OCI-LY1 (cell line): Measurements from ENCODE around the gene PCP2.

Experiments used
- H2AFZ ChIP-seq: fragments of 200-600 bp; sonication (generic), shearing (Covaris generic); 2 replicates; pipeline ENCODE4 v1.6.0; 2014; ENCODE audit warnings: antibody characterized with exemption, mild to moderate bottlenecking, low read length
- H3F3A ChIP-seq: fragments of 200-600 bp; sonication (generic), shearing (Covaris generic); 2 replicates; pipeline ENCODE4 v1.6.0; 2014; ENCODE audit warnings: mild to moderate bottlenecking, antibody characterized with exemption, low read length, moderate library complexity; ENCODE audit not compliant: insufficient read depth
- H3K27ac ChIP-seq: fragments of 200-600 bp; sonication (generic); 2 replicates; pipeline ENCODE4 v1.5.1; 2014; ENCODE audit warnings: low read length, mixed run types, mild to moderate bottlenecking, low read depth; ENCODE audit not compliant: poor library complexity, severe bottlenecking
- H3K27me3 ChIP-seq: fragments of 200-600 bp; sonication (generic); 2 replicates; pipeline ENCODE4 v1.6.0; 2014; ENCODE audit warnings: antibody characterized with exemption, mild to moderate bottlenecking, low read length, moderate library complexity; ENCODE audit not compliant: insufficient read depth
- H3K36me3 ChIP-seq: fragments of 200-600 bp; sonication (generic); 2 replicates; pipeline ENCODE4 v1.6.1; 2014; ENCODE audit warnings: mild to moderate bottlenecking, antibody characterized with exemption, low read length, moderate library complexity, mixed read lengths; ENCODE audit not compliant: insufficient read depth
- H3K4me1 ChIP-seq: fragments of 200-600 bp; sonication (generic); 2 replicates; pipeline ENCODE4 v1.5.1; 2014; ENCODE audit warnings: mild to moderate bottlenecking, low read length, moderate library complexity; ENCODE audit not compliant: insufficient read depth, severe bottlenecking
- H3K4me2 ChIP-seq: fragments of 200-600 bp; sonication (generic), shearing (Covaris generic); 2 replicates; pipeline ENCODE4 v1.6.1; 2014; ENCODE audit warnings: low read length
- H3K4me3 ChIP-seq: fragments of 200-600 bp; sonication (generic); 2 replicates; pipeline ENCODE4 v1.5.1; 2014; ENCODE audit warnings: low read length, low read depth, mild to moderate bottlenecking, mixed read lengths; ENCODE audit not compliant: poor library complexity, severe bottlenecking
- H3K79me2 ChIP-seq: fragments of 200-600 bp; shearing (Covaris generic); 2 replicates; pipeline ENCODE4 v1.6.1; 2016; ENCODE audit warnings: mixed run types, low read length, mixed read lengths; ENCODE audit not compliant: insufficient read depth
- H3K9ac ChIP-seq: fragments of 200-600 bp; sonication (generic), shearing (Covaris generic); 2 replicates; pipeline ENCODE4 v1.6.1; 2014; ENCODE audit warnings: mild to moderate bottlenecking, low read length, mixed read lengths
- H3K9me2 ChIP-seq: fragments of 200-600 bp; sonication (generic), shearing (Covaris generic); 2 replicates; pipeline ENCODE4 v1.6.1; 2014; ENCODE audit warnings: low read depth, mild to moderate bottlenecking, low read length, mixed read lengths
- H3K9me3 ChIP-seq: fragments of 200-600 bp; shearing (Covaris generic); 2 replicates; pipeline ENCODE4 v1.6.1; 2014; ENCODE audit warnings: low read length, mixed read lengths
- H4K20me1 ChIP-seq: fragments of 200-600 bp; sonication (generic), shearing (Covaris generic); 2 replicates; pipeline ENCODE4 v1.6.0; 2016; ENCODE audit warnings: mild to moderate bottlenecking, low read length; ENCODE audit not compliant: insufficient read depth
- CTCF ChIP-seq: fragments of 200-600 bp; sonication (generic), shearing (Covaris generic); IDR thresholded peaks from 2 replicates; pipeline ENCODE4 v1.5.1; 2017; ENCODE audit warnings: mild to moderate bottlenecking, antibody characterized with exemption, low read length, moderate library complexity, mixed read lengths
- EZH2 ChIP-seq: fragments of 200-600 bp; sonication (generic), shearing (Covaris generic); IDR thresholded peaks from 2 replicates; pipeline ENCODE4 v1.8.0; 2017; ENCODE audit warnings: borderline replicate concordance, mixed run types, mild to moderate bottlenecking, antibody characterized with exemption, low read length, moderate library complexity, mixed read lengths

Gene PCP2

GRCh38 chr19:7665076-7665475 lies 31.6 kb upstream of the PCP2 start:
- H3K9me2 ChIP-seq = no peaks in the 10 kb centered on the region
- no peak overlapping the region for H3K27ac ChIP-seq
- peaks cover under 1% of the 10 kb centered on the region for H3K4me1 ChIP-seq
- no peaks in the 10 kb centered on the region for H3K36me3 ChIP-seq
- H2AFZ ChIP-seq = no peak overlapping the region
- no peaks in the 10 kb centered on the region for H3F3A ChIP-seq
- no peaks in the 10 kb centered on the region; the same call in 1 of the 2 replicates for H3K27me3 ChIP-seq
- H3K79me2 ChIP-seq = no peaks in the 10 kb centered on the region
- H3K4me3 ChIP-seq = no peak overlapping the region
- TF ChIP-seq EZH2 = no peak
- no peak for TF ChIP-seq CTCF
- H4K20me1 ChIP-seq = no peaks in the 10 kb centered on the region
- H3K9ac ChIP-seq = no peak overlapping the region
- H3K9me3 ChIP-seq = no peaks in the 10 kb centered on the region
- no peak overlapping the region for H3K4me2 ChIP-seq

DNA sequence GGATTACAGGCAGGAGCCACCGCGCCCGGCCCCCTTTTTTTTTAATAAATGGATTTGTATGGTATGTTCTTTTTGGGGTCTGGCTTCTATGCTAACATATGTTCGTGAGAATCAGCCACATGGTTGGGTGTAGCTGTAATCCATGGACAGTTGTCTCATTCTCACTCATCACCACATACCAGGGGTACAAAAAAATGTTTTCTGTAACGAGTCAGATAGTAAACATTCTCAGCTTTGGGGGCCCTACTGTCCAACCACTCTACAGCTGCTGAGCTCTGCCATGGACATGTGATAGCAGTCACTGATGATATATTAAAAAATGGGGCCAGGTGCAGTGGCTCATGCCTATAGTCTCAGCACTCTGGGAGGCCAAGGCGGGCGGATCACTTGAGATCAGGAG lies 30.2 kb upstream of the PCP2 start:
- Histone ChIP-seq H4K20me1 (no peaks in the 10 kb centered on the region), H3K27me3 (no peaks in the 10 kb centered on the region; the same call in 1 of the 2 replicates), H3F3A (no peaks in the 10 kb centered on the region), H3K9me3 (no peaks in the 10 kb centered on the region), H3K27ac (no peak overlapping the region), H3K9me2 (no peaks in the 10 kb centered on the region), H3K36me3 (no peaks in the 10 kb centered on the region), H3K9ac (no peak overlapping the region), H3K79me2 (no peaks in the 10 kb centered on the region), H2AFZ (no peak overlapping the region), H3K4me2 (no peak overlapping the region), H3K4me1 (no peaks in the 10 kb centered on the region), H3K4me3 (no peak overlapping the region)
- TF ChIP-seq CTCF (no peak), EZH2 (no peak)

GRCh38 chr19:7662657-7663056 lies 29.1 kb upstream of the PCP2 start:
- Histone ChIP-seq H3K4me3 (no peak overlapping the region), H3F3A (no peaks in the 10 kb centered on the region), H3K4me1 (peaks cover 8% of the 10 kb centered on the region), H3K36me3 (no peaks in the 10 kb centered on the region), H3K79me2 (no peaks in the 10 kb centered on the region), H3K9ac (no peak overlapping the region), H3K27me3 (no peaks in the 10 kb centered on the region; the same call in 1 of the 2 replicates), H3K9me3 (no peaks in the 10 kb centered on the region), H3K9me2 (no peaks in the 10 kb centered on the region), H3K4me2 (no peak overlapping the region), H3K27ac (no peak overlapping the region), H4K20me1 (no peaks in the 10 kb centered on the region), H2AFZ (no peak overlapping the region)
- TF ChIP-seq EZH2 (no peak), CTCF (no peak)
